GM18873 (cell line): ENCODE results near the gene PRPS1L1.

Experiments
- ATAC-seq: cut with Tn5 transposase; IDR thresholded peaks from one replicate; pipeline ENCODE4 v1.9.1; 2021; ENCODE audit warnings: mild to moderate bottlenecking, moderate library complexity, moderate number of reproducible peaks; ENCODE audit not compliant: unreplicated experiment, low FRiP score

The PRPS1L1 gene

GRCh38 chr7:18016547-18017444 lies 10.8 kb downstream of the PRPS1L1 start:
- no peak for ATAC-seq

- no peak for ATAC-seq
Observed at GRCh38 chr7:18013936-18014335, 13.7 kb downstream of the PRPS1L1 start.

- no peak for ATAC-seq
Observed at GRCh38 chr7:18004372-18004771, 23.3 kb downstream of the PRPS1L1 start.

GRCh38 chr7:18003286-18003994 lies 24.2 kb downstream of the PRPS1L1 start:
- ATAC-seq = no peak

GRCh38 chr7:17998692-17999091 lies 29.0 kb downstream of the PRPS1L1 start:
- ATAC-seq = no peak

GRCh38 chr7:17996442-17997223 lies 31.0 kb downstream of the PRPS1L1 start:
- ATAC-seq = no peak

- no peak for ATAC-seq
Observed at GRCh38 chr7:17996040-17996439, 31.6 kb downstream of the PRPS1L1 start.

GRCh38 chr7:17994079-17994850 lies 33.4 kb downstream of the PRPS1L1 start:
- no peak for ATAC-seq

- no peak for ATAC-seq
Observed at GRCh38 chr7:17991866-17992648, 35.6 kb downstream of the PRPS1L1 start.

- no peak for ATAC-seq
Observed at GRCh38 chr7:17990761-17991160, 36.9 kb downstream of the PRPS1L1 start.

- no peak for ATAC-seq
Observed at GRCh38 chr7:17989546-17989945, 38.1 kb downstream of the PRPS1L1 start.

GRCh38 chr7:17988858-17989257 lies 38.8 kb downstream of the PRPS1L1 start:
- ATAC-seq = no peak

- no peak for ATAC-seq
Observed at GRCh38 chr7:17988141-17988540, 39.5 kb downstream of the PRPS1L1 start.

GRCh38 chr7:17986851-17987250 lies 40.8 kb downstream of the PRPS1L1 start:
- ATAC-seq = no peak

GRCh38 chr7:17985473-17986239 lies 42.0 kb downstream of the PRPS1L1 start:
- no peak for ATAC-seq

GRCh38 chr7:17984288-17984687 lies 43.4 kb downstream of the PRPS1L1 start:
- no peak for ATAC-seq

GRCh38 chr7:17983221-17984062 lies 44.2 kb downstream of the PRPS1L1 start:
- no peak for ATAC-seq

GRCh38 chr7:17976952-17977351 lies 50.7 kb downstream of the PRPS1L1 start:
- ATAC-seq = no peak
